ENCODE data around the gene SLCO2B1. TPM values are rescaled to one million over a fixed set of nuclear protein-coding genes. Genes with fewer than 3 reads are reported as not detected.

SLCO2B1 gene
- total RNA-seq, 2 donors from 2014 or later = 9.5 to 24.6 TPM

- no peak for DNase-seq (ENCODE audit: low spot score)
- Histone ChIP-seq H3K27me3 (no peaks in the 10 kb centered on the region), H3K27ac (no peak overlapping the region), H3K4me3 (no peak overlapping the region), H3K4me1 (peaks cover 0 to 30% of the 10 kb centered on the region in 2 donors), H3K9me3 (no peaks in the 10 kb centered on the region), H3K36me3 (no peaks in the 10 kb centered on the region)
- no peak for TF ChIP-seq CTCF (IDR thresholded peaks at IDR 0.05)
Observed at GRCh38 chr11:75186999-75187398, 36.1 kb downstream of the SLCO2B1 start.

GRCh38 chr11:75188671-75189070 lies 37.8 kb downstream of the SLCO2B1 start:
- H3K4me3 ChIP-seq = no peak overlapping the region
- H3K9me3 ChIP-seq = no peaks in the 10 kb centered on the region
- H3K27ac ChIP-seq = no peak overlapping the region
- no peak for DNase-seq (ENCODE audit: low spot score)
- H3K36me3 ChIP-seq = no peaks in the 10 kb centered on the region
- TF ChIP-seq CTCF (IDR thresholded peaks at IDR 0.05) = no peak
- peaks cover 0 to 32% of the 10 kb centered on the region in 2 donors for H3K4me1 ChIP-seq
- no peaks in the 10 kb centered on the region for H3K27me3 ChIP-seq

- Histone ChIP-seq H3K4me3 (no peak overlapping the region), H3K9me3 (no peaks in the 10 kb centered on the region), H3K27ac (no peak overlapping the region), H3K36me3 (no peaks in the 10 kb centered on the region), H3K27me3 (no peaks in the 10 kb centered on the region), H3K4me1 (peaks cover 0 to 36% of the 10 kb centered on the region in 2 donors)
- DNase-seq (ENCODE audit: low spot score) = no peak
- no peak for TF ChIP-seq CTCF (IDR thresholded peaks at IDR 0.05)
Observed at GRCh38 chr11:75189108-75189507, 38.2 kb downstream of the SLCO2B1 start.

- H3K9me3 ChIP-seq = no peaks in the 10 kb centered on the region
- no peak for TF ChIP-seq CTCF (IDR thresholded peaks at IDR 0.05)
- no peak overlapping the region for H3K4me3 ChIP-seq
- peaks cover 0 to 44% of the 10 kb centered on the region in 2 donors for H3K4me1 ChIP-seq
- H3K27ac ChIP-seq = peak overlapping the region; percentile 1 to 26
- no peak for DNase-seq (ENCODE audit: low spot score)
- no peaks in the 10 kb centered on the region for H3K27me3 ChIP-seq
- no peaks in the 10 kb centered on the region for H3K36me3 ChIP-seq
Observed at GRCh38 chr11:75189911-75190310, 39.0 kb downstream of the SLCO2B1 start.

- no peaks in the 10 kb centered on the region for H3K9me3 ChIP-seq
- no peak overlapping the region for H3K4me3 ChIP-seq
- H3K27me3 ChIP-seq = no peaks in the 10 kb centered on the region
- H3K36me3 ChIP-seq = no peaks in the 10 kb centered on the region
- H3K4me1 ChIP-seq = peaks cover 0 to 53% of the 10 kb centered on the region in 2 donors
- peak overlapping the region; percentile 1 to 26 for H3K27ac ChIP-seq
- no peak for TF ChIP-seq CTCF (IDR thresholded peaks at IDR 0.05)
- no peak for DNase-seq (ENCODE audit: low spot score)
Observed at GRCh38 chr11:75190652-75191329, 39.9 kb downstream of the SLCO2B1 start.

- no peaks in the 10 kb centered on the region for H3K9me3 ChIP-seq
- no peak for DNase-seq (ENCODE audit: low spot score)
- no peaks in the 10 kb centered on the region for H3K27me3 ChIP-seq
- H3K4me1 ChIP-seq = peaks cover 0 to 59% of the 10 kb centered on the region in 2 donors
- no peaks in the 10 kb centered on the region for H3K36me3 ChIP-seq
- H3K4me3 ChIP-seq = no peak overlapping the region
- H3K27ac ChIP-seq = no peak overlapping the region
- no peak for TF ChIP-seq CTCF (IDR thresholded peaks at IDR 0.05)
Observed at GRCh38 chr11:75191330-75191717, 40.4 kb downstream of the SLCO2B1 start.
